HepG2 (cell line): ENCODE results near the gene INTS15. TPM values are rescaled to one million over a fixed set of nuclear protein-coding genes. Genes with fewer than 3 reads are reported as not detected.
A peak's percentile ranks its signal among the peaks of the same experiment; 100 is the strongest.

Experiments used
- ATF6 ChIP-seq: sonication (generic); formaldehyde crosslinking; conservative IDR thresholded peaks from 2 replicates; pipeline ENCODE4 v1.4.0; 2020; ENCODE audit warnings: missing genetic modification reagents
- E2F2 ChIP-seq: sonication (generic); formaldehyde crosslinking; IDR thresholded peaks from 2 replicates; pipeline ENCODE4 v1.4.0; 2020; ENCODE audit warnings: missing genetic modification reagents, borderline replicate concordance
- HOXA3 ChIP-seq: sonication (generic); formaldehyde crosslinking; IDR thresholded peaks from 2 replicates; pipeline ENCODE4 v1.5.0; 2020; ENCODE audit warnings: missing genetic modification reagents
- HOXA9 ChIP-seq: sonication (generic); formaldehyde crosslinking; IDR thresholded peaks from 2 replicates; pipeline ENCODE4 v1.8.1; 2022; ENCODE audit warnings: missing genetic modification reagents, mild to moderate bottlenecking, moderate library complexity, borderline replicate concordance
- KDM1A ChIP-seq: IDR thresholded peaks from 2 replicates; pipeline ENCODE4 v1.6.1; 2016; ENCODE audit warnings: missing compliant biosample characterization
- MYC ChIP-seq: sonication (generic); formaldehyde crosslinking; IDR thresholded peaks from 2 replicates; pipeline ENCODE4 v1.9.0; 2021; ENCODE audit warnings: missing genetic modification reagents, borderline replicate concordance
- NBN ChIP-seq: fragments of 450-650 bp; conservative IDR thresholded peaks from 2 replicates; pipeline ENCODE4 v1.6.1; 2017
- NR3C1 ChIP-seq: sonication (generic); formaldehyde crosslinking; IDR thresholded peaks from 2 replicates; pipeline ENCODE4 v1.4.0; 2020; ENCODE audit warnings: missing genetic modification reagents
- PHF5A ChIP-seq: IDR thresholded peaks from one replicate; pipeline ENCODE4 v1.6.1; 2018; ENCODE audit warnings: low read depth, missing genetic modification reagents; ENCODE audit not compliant: unreplicated experiment
- SMARCE1 ChIP-seq: fragments of 450-650 bp; IDR thresholded peaks from 2 replicates; pipeline ENCODE4 v1.6.1; 2017; ENCODE audit warnings: borderline replicate concordance
- TBP ChIP-seq: sonication (generic); formaldehyde crosslinking; IDR thresholded peaks from 2 replicates; pipeline ENCODE4 v1.5.0; 2020; ENCODE audit warnings: missing genetic modification reagents
- ZBTB14 ChIP-seq: sonication (generic); formaldehyde crosslinking; IDR thresholded peaks from 2 replicates; pipeline ENCODE4 v1.4.0; 2020; ENCODE audit warnings: missing genetic modification reagents
- ZNF101 ChIP-seq: sonication (generic); formaldehyde crosslinking; IDR thresholded peaks from 2 replicates; pipeline ENCODE4 v1.4.0; 2020; ENCODE audit warnings: mild to moderate bottlenecking, low read depth, missing genetic modification reagents, borderline replicate concordance
- ZNF180 ChIP-seq: sonication (generic); formaldehyde crosslinking; IDR thresholded peaks from 2 replicates; pipeline ENCODE4 v1.4.0; 2020; ENCODE audit warnings: low read depth, missing genetic modification reagents, borderline replicate concordance
- ZNF317 ChIP-seq: sonication (generic); formaldehyde crosslinking; IDR thresholded peaks from 2 replicates; pipeline ENCODE4 v1.5.0; 2020; ENCODE audit warnings: mild to moderate bottlenecking, missing genetic modification reagents
- ZNF343 ChIP-seq: sonication (generic); formaldehyde crosslinking; IDR thresholded peaks from 2 replicates; pipeline ENCODE4 v1.4.0; 2020; ENCODE audit warnings: mild to moderate bottlenecking, missing genetic modification reagents
- ZNF619 ChIP-seq: sonication (generic); formaldehyde crosslinking; IDR thresholded peaks from 2 replicates; pipeline ENCODE4 v1.4.0; 2020; ENCODE audit warnings: mild to moderate bottlenecking, missing genetic modification reagents
- polyA plus RNA-seq, 8 experiments: library from polyadenylated mRNA; depleted of rRNA in 3 of 8; stranded (reverse) in 7 of 8; unstranded in 1 of 8; fragments of >200 nt; fragmentation: Illumina TruSeq in 4 of 8; extraction: Trizol in 4 of 8; gene quantifications; 2 replicates each; pipeline versions ENCODE4 v1.2.1 to v1.2.3, GENCODE V29; 2011 to 2016; ENCODE audit warnings: low read depth in 4 of 8, missing spikeins in 1 of 8, mixed read lengths in 1 of 8; ENCODE audit not compliant: insufficient read depth in 1 of 8
- total RNA-seq, 5 experiments: library from RNA; depleted of rRNA; stranded (reverse); fragments of >200 nt; fragmentation: Illumina TruSeq; extraction: Trizol; gene quantifications; 2 replicates each; pipeline ENCODE4 v1.2.3, GENCODE V29; 2016; ENCODE audit warnings: low read depth in 1 of 5
- TF ChIP-seq, protein P1 (sequence below): sonication (generic); formaldehyde crosslinking; IDR thresholded peaks from 2 replicates; pipeline ENCODE4 v1.8.1; 2023; ENCODE audit warnings: mild to moderate bottlenecking, missing genetic modification reagents
- TF ChIP-seq, protein P2 (sequence below): sonication (generic); formaldehyde crosslinking; IDR thresholded peaks from 2 replicates; pipeline ENCODE4 v1.8.0; 2022; ENCODE audit warnings: mild to moderate bottlenecking, missing genetic modification reagents, moderate library complexity
- TF ChIP-seq, protein P3 (sequence below): sonication (generic); formaldehyde crosslinking; IDR thresholded peaks from 2 replicates; pipeline ENCODE4 v1.8.1; 2022; ENCODE audit warnings: low read depth, mild to moderate bottlenecking, missing genetic modification reagents

Gene INTS15
- total and polyA plus RNA-seq, 2 of the 13 experiments (the other 11 are each of a cell fraction or from before 2014, with no cell fraction given) = 16.3 to 25.7 TPM

DNA sequence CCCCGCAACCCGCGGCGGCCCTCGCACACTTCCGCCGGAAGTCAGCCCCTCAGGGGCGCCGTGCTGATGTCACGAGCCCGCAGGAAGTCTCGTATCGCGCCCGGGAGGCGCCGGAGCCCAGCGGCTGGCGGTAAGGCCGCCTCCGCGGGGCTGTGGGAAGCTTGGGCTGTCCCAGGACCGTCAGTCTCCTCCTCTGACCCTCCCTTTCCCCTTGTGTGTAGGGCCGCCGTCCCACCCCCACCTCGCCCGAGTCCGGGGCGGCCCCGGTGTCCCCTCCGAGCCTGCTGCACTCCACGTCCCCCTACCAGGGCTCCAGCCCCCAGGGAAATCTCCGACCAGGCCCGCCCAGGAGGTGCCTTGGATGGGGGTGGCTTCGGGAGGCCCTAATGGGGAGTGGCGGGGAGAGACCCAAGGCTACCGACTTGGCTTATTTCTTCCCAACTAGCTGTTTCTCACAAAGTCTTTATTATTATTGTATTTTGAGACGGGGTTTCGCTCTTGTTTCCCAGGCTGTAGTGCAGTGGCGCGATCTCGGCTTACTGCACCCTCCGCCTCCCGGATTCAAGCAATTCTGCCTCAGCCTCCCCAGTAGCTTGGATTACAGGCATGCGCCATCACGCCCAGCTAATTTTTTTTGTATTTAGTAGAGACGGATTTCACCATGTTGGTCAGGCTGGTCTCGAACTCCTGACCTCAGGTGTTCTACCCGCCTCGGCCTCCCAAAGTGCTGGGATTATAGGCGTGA lies 12.3 kb upstream of the INTS15 start, which contains the start of gene ZDHHC4 (continued):
- TF ChIP-seq ATF6 (CRISPR knock-in tag) (0 out of 2 replicates have a peak, but pooled peaks have one; percentile 39), PHF5A (CRISPR knock-in tag) (no peak), SMARCE1 (no peak), ZNF317 (peak; percentile 60; the same call in 1 of the 2 replicates), ZNF101 (CRISPR knock-in tag) (no peak), MYC (CRISPR knock-in tag) (peak; percentile 78), NBN (no peak), ZNF619 (no peak), NR3C1 (CRISPR knock-in tag) (no peak), ZNF180 (CRISPR knock-in tag) (no peak), TBP (CRISPR knock-in tag) (no peak), HOXA3 (CRISPR knock-in tag) (peak; percentile 98), E2F2 (CRISPR knock-in tag) (no peak), ZBTB14 (no peak), HOXA9 (CRISPR knock-in tag) (peak; percentile 49; the same call in 1 of the 2 replicates), ZNF343 (CRISPR knock-in tag) (no peak), KDM1A (CRISPR knock-in tag) (no peak)
- TF ChIP-seq, protein P1, sequence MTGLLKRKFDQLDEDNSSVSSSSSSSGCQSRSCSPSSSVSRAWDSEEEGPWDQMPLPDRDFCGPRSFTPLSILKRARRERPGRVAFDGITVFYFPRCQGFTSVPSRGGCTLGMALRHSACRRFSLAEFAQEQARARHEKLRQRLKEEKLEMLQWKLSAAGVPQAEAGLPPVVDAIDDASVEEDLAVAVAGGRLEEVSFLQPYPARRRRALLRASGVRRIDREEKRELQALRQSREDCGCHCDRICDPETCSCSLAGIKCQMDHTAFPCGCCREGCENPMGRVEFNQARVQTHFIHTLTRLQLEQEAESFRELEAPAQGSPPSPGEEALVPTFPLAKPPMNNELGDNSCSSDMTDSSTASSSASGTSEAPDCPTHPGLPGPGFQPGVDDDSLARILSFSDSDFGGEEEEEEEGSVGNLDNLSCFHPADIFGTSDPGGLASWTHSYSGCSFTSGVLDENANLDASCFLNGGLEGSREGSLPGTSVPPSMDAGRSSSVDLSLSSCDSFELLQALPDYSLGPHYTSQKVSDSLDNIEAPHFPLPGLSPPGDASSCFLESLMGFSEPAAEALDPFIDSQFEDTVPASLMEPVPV (CRISPR knock-in tag) = no peak; the same call in 1 of the 2 replicates
- TF ChIP-seq, protein P2, sequence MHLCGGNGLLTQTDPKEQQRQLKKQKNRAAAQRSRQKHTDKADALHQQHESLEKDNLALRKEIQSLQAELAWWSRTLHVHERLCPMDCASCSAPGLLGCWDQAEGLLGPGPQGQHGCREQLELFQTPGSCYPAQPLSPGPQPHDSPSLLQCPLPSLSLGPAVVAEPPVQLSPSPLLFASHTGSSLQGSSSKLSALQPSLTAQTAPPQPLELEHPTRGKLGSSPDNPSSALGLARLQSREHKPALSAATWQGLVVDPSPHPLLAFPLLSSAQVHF = no peak
- TF ChIP-seq, protein P3, sequence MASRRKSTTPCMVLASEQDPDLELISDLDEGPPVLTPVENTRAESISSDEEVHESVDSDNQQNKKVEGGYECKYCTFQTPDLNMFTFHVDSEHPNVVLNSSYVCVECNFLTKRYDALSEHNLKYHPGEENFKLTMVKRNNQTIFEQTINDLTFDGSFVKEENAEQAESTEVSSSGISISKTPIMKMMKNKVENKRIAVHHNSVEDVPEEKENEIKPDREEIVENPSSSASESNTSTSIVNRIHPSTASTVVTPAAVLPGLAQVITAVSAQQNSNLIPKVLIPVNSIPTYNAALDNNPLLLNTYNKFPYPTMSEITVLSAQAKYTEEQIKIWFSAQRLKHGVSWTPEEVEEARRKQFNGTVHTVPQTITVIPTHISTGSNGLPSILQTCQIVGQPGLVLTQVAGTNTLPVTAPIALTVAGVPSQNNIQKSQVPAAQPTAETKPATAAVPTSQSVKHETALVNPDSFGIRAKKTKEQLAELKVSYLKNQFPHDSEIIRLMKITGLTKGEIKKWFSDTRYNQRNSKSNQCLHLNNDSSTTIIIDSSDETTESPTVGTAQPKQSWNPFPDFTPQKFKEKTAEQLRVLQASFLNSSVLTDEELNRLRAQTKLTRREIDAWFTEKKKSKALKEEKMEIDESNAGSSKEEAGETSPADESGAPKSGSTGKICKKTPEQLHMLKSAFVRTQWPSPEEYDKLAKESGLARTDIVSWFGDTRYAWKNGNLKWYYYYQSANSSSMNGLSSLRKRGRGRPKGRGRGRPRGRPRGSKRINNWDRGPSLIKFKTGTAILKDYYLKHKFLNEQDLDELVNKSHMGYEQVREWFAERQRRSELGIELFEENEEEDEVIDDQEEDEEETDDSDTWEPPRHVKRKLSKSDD = 0 out of 2 replicates have a peak, but pooled peaks have one; percentile 42
